GM19324 (cell line): ENCODE results near the gene RGPD8.
A peak's percentile ranks its signal among the peaks of the same experiment; 100 is the strongest.
"Not testable (repeated sequence)": the region's sequence is repeated elsewhere in the genome, so short reads cannot be mapped to it uniquely, and the experiment has no call there.

Source experiments
- ATAC-seq: cut with Tn5 transposase; IDR thresholded peaks from one replicate; pipeline ENCODE4 v1.9.1; 2021; ENCODE audit warnings: mild to moderate bottlenecking, moderate library complexity; ENCODE audit not compliant: unreplicated experiment, low FRiP score

The RGPD8 gene

GRCh38 chr2:112435716-112436431 is 2.4 kb upstream of the RGPD8 start:
- not testable (repeated sequence) for ATAC-seq

- ATAC-seq, result not testable (repeated sequence)
Measured at GRCh38 chr2:112434890-112435715, 1.7 kb upstream of the RGPD8 start.

GRCh38 chr2:112433932-112434730 is 686 bp upstream of the RGPD8 start:
- ATAC-seq, result no peak

GRCh38 chr2:112432735-112433479 is 538 bp downstream of the RGPD8 start:
- peak; percentile 74 for ATAC-seq

DNA sequence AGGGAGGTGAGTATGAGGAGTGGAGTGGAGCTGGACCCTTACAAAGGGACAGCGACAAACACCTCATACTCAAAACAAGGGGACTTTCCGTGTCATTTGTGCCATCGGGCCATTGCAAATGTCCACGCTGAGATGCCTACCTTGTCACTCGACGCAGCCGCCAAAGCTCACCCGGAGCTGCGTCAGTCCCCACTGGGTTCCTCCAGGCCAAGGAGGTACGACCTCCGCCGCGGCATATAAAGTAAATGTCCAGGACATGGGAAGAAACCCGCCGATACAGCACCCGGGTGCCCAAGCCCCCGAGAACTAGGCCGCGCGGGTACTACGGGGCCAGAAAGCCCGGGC is 1.1 kb downstream of the RGPD8 start:
- not testable (repeated sequence) for ATAC-seq

DNA sequence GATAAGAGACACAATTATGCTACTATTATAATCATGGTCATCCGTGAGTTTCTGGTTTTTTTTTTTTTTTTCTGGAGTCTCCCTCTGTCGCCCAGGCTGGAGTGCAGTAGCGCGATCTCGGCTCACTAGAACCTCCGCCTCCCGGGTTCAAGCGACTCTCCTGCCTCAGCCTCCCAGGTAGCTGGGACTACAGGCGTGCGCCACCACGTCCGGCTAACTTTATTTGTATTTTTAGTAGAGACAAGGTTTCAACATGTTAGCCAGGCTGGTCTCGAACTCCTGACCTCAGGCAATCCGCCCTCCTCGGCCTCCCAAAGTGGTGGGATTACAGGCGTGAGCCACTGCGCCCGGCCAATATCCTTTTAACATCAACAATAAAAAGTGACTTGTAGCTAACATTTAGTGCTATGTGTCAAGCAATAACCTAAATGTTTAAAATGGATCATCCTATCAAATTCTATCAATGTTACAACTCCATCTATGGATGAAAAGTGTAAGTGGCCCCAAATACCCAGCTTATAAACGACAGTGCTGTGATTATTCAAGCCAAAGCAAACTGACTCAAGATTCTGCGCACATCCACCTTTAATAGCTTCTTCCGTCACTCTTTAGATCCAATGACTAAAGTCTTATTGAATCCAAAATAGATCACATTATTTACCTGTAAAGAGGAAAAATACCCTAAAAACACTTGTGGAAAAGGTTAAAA is 1.7 kb downstream of the RGPD8 start:
- not testable (repeated sequence) for ATAC-seq

GRCh38 chr2:112424553-112424952 is 8.9 kb downstream of the RGPD8 start:
- ATAC-seq, result not testable (repeated sequence)

DNA sequence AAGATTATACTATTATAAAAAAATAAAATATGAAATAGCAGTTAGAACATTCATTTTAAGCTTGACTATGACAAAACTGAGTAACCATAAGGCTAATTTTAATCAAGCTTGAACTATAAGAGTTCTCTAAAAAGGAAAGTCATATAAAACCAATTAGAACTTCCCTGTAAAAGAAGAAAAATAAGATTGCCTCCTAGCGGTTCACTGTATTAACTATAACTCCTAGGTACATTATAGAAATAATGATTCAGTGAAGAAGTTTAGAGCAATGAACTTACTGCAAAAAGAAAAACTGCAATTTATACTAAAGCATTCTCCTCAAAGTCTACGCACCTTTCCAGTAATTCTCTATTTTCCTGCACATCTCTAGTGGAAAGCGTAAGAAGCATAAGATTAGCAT is 16.6 kb downstream of the RGPD8 start:
- ATAC-seq, result not testable (repeated sequence)

DNA sequence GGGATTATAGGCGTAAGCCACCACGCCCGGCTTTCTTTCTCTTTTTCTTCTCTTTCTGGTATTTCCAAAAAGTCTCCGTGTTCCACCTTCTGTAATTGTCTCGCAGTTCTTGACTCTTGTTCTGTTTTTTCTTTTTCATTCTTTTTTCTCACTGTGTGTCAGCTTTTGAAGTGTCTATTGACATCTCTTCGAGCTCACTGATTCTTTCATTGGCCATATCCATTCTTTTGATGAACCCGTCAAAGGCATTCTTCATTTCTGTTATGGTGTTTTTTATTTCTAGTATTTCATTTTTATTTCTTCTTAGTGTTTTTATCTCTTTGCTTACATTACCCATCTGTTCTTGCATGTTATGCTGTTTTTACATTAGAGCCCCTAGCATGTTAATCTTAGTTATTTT is 73.4 kb downstream of the RGPD8 start:
- not testable (repeated sequence) for ATAC-seq

DNA sequence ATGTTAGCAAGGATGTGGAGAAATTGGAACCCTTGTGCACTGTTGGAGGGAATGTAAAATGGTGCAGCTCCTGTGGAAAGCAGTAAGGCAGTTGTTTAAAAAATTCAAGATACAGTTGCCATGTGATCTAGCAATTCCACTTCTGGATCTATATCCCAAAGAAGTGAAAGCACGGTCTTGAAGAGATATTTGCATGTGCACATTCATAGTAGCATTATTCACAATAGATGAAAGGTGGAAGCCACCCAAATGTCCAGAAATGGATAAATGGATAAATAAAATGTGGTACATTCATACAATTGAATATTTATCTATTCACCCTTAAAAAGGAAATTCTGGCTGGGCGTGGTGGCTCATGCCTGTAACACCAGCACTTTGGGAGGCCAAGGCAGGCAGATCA is 79.1 kb downstream of the RGPD8 start:
- not testable (repeated sequence) for ATAC-seq

DNA sequence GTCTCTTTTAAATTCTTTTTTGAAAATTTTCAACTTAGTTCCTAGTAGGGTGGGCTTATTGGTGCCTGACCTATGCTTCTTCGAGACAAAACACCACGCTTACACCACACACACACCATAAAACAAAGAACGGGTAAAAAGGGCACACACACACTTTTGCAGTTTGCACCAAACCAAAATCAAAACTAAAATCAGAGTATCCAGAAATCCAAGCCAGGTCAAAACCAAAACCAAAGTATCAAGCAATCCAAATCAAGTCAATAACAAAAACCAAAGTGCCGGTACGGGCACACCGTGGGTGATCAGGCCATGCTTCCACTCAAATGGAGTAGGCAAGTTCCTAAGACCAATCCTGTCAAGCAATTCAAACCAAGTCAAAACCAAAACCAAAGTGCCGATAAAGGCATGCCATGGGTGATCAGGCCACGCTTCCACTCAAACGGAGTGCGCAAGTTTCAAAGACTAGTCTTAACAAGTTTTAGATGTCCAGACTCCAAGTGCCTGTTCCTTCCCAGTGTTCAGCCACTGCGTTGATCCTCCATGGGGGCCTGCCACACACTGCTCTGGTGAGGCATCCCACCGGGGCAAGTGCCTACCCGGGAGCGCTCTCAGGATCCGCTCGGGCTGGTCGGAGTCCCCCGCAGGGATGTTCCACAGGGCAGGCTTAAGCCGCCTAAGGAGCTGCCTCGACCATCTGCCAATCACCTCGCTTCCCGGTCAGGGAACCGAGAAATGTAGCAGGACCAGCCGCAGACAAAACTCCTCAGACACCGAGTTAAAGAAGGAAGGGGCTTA is 80.4 kb downstream of the RGPD8 start:
- ATAC-seq, result not testable (repeated sequence)

- not testable (repeated sequence) for ATAC-seq
Measured at GRCh38 chr2:112352292-112352691, 81.2 kb downstream of the RGPD8 start.

- ATAC-seq, result no peak
Measured at GRCh38 chr2:112345030-112346027, 88.1 kb downstream of the RGPD8 start.

GRCh38 chr2:112343827-112344585 is 89.4 kb downstream of the RGPD8 start:
- no peak for ATAC-seq

- no peak for ATAC-seq
Measured at GRCh38 chr2:112342067-112342550, 91.3 kb downstream of the RGPD8 start.

- ATAC-seq, result no peak
Measured at GRCh38 chr2:112340475-112341267, 92.8 kb downstream of the RGPD8 start.
